Prostate gland (tissue), 2 donors: ENCODE measurements around the gene PABPN1L.

ENCODE experiments used
- POLR2A ChIP-seq: fragments of 450-650 bp; IDR thresholded peaks from one replicate; pipeline ENCODE4 v1.6.1; 2016; ENCODE audit warnings: antibody characterized with exemption, mild to moderate bottlenecking
- TF ChIP-seq, protein P1 (sequence below), 4 experiments: fragments of 200-600 bp in 2 of 4; fragments of 450-650 bp in 2 of 4; sonication (generic) in 2 of 4; IDR thresholded peaks; 1 replicate in 3 of 4; 2 replicates in 1 of 4; pipeline ENCODE4 v1.5.1; 2016 to 2019; ENCODE audit warnings: antibody characterized with exemption in 4 of 4, mild to moderate bottlenecking in 2 of 4, moderate library complexity in 2 of 4

DNA sequence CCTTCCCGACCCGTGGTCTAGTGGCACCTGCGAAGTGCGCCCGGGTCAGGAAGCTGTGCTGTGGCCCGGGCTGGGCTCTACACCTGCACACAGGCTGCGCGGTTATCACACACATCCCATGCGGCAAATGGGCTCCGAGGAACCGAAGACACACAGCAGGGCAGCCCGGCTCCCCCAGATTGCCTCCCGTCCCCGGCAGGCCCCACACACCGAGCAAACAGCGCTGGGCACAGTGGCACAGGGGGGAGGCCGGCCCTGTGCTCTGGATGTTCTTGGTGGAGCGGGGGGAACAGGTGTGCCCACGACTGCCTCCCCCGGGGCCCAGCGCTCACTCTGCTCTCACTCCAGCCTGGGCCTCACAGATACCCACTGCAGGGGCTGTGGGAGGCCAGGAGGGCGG lies 28.9 kb upstream of the PABPN1L start:
- TF ChIP-seq, protein P1, sequence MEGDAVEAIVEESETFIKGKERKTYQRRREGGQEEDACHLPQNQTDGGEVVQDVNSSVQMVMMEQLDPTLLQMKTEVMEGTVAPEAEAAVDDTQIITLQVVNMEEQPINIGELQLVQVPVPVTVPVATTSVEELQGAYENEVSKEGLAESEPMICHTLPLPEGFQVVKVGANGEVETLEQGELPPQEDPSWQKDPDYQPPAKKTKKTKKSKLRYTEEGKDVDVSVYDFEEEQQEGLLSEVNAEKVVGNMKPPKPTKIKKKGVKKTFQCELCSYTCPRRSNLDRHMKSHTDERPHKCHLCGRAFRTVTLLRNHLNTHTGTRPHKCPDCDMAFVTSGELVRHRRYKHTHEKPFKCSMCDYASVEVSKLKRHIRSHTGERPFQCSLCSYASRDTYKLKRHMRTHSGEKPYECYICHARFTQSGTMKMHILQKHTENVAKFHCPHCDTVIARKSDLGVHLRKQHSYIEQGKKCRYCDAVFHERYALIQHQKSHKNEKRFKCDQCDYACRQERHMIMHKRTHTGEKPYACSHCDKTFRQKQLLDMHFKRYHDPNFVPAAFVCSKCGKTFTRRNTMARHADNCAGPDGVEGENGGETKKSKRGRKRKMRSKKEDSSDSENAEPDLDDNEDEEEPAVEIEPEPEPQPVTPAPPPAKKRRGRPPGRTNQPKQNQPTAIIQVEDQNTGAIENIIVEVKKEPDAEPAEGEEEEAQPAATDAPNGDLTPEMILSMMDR (IDR thresholded peaks at IDR 0.05): no peak
- TF ChIP-seq POLR2A: no peak
